GM11168 (cell line): Measurements from ENCODE around the gene ATP13A5.

Experiments used
- in situ Hi-C: fragments of 300-500 bp; cut with MboI; formaldehyde crosslinking; loops from one replicate; pipeline ENCODE4 v1.12.0; 2022; ENCODE audit warnings: low sequenced_read_pairs; ENCODE audit not compliant: unreplicated experiment

ATP13A5 gene

GRCh38 chr3:193271101-193271840 lies 107.3 kb downstream of the ATP13A5 start:
- in situ Hi-C loops = no loop called here

- in situ Hi-C loops = no loop called here
Measured at GRCh38 chr3:193270451-193270850, 108.1 kb downstream of the ATP13A5 start.

- in situ Hi-C loops = no loop called here
Measured at GRCh38 chr3:193269343-193270028, 109.1 kb downstream of the ATP13A5 start.

- in situ Hi-C loops = no loop called here
Measured at GRCh38 chr3:193262707-193263106, 115.8 kb downstream of the ATP13A5 start.

GRCh38 chr3:193261970-193262369 lies 116.6 kb downstream of the ATP13A5 start:
- in situ Hi-C loops = no loop called here

GRCh38 chr3:193253986-193254660 lies 124.4 kb downstream of the ATP13A5 start:
- in situ Hi-C loops = no loop called here

- in situ Hi-C loops = no loop called here
Measured at GRCh38 chr3:193250492-193250891, 128.1 kb downstream of the ATP13A5 start.

- in situ Hi-C loops = no loop called here
Measured at GRCh38 chr3:193248848-193249468, 129.6 kb downstream of the ATP13A5 start.

GRCh38 chr3:193243571-193243970 lies 135.0 kb downstream of the ATP13A5 start:
- in situ Hi-C loops = no loop called here

GRCh38 chr3:193241716-193242115 lies 136.8 kb downstream of the ATP13A5 start:
- in situ Hi-C loops = no loop called here

- in situ Hi-C loops = no loop called here
Measured at GRCh38 chr3:193240850-193241706, 137.5 kb downstream of the ATP13A5 start, which contains the start of gene PLAAT1. PLAAT1 (plus strand) TSS chr3:193241222; CDS start chr3:193255651, 14,429 bp downstream.

- in situ Hi-C loops = no loop called here
Measured at GRCh38 chr3:193240436-193240849, 138.1 kb downstream of the ATP13A5 start.

- in situ Hi-C loops = no loop called here
Measured at GRCh38 chr3:193237030-193237429, 141.5 kb downstream of the ATP13A5 start.

GRCh38 chr3:193236599-193236998 lies 142.0 kb downstream of the ATP13A5 start:
- in situ Hi-C loops = no loop called here

- in situ Hi-C loops = no loop called here
Measured at GRCh38 chr3:193231201-193231600, 147.4 kb downstream of the ATP13A5 start.

- in situ Hi-C loops = no loop called here
Measured at GRCh38 chr3:193230610-193231009, 147.9 kb downstream of the ATP13A5 start.

GRCh38 chr3:193229851-193230420 lies 148.6 kb downstream of the ATP13A5 start:
- in situ Hi-C loops = no loop called here

- in situ Hi-C loops = no loop called here
Measured at GRCh38 chr3:193228206-193228605, 150.3 kb downstream of the ATP13A5 start.
